Gastroesophageal sphincter (tissue), 3 donors: ENCODE results near the gene DNAJC10.

ENCODE experiments used
- CTCF ChIP-seq, 4 experiments: fragments of 200-600 bp in 2 of 4; fragments of 450-650 bp in 2 of 4; sonication (generic) in 1 of 4; IDR thresholded peaks; one replicate each; pipeline ENCODE4 v1.5.1; 2017 to 2019; ENCODE audit warnings: antibody characterized with exemption in 4 of 4, mild to moderate bottlenecking in 2 of 4, moderate library complexity in 2 of 4
- POLR2A ChIP-seq, 2 donors: fragments of 450-650 bp; IDR thresholded peaks; one replicate each; pipeline ENCODE4 v1.6.1; 2017; ENCODE audit warnings: antibody characterized with exemption in 2 of 2, mild to moderate bottlenecking in 2 of 2, moderate library complexity in 1 of 2

DNA sequence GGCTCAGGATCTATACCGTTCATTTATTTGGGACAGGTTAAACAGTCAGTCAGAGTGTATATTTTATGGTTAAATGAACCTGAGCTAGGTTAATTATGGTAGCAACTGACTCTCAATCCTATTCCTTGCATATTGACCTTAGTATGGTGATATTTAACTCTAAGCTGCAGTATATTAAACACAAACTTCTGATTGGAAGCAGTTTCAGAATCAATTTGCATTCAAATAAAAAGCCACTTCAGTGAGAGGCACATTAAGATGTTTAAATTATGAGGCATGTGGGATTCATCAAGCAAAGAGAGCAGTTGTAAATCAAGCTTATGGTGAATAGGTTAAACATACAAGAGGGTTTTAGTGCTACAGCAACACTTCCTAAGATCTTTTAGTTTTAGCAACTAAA, 110.0 kb downstream of the DNAJC10 start:
- TF ChIP-seq CTCF (IDR thresholded peaks at IDR 0.05) (no peak), POLR2A (IDR thresholded peaks at IDR 0.05) (no peak)
